Loucy (cell line): ENCODE results near the gene OSBPL3.

ENCODE experiments used
- EZH2phosphoT487 ChIP-seq: fragments of 200-600 bp; IDR thresholded peaks from 2 replicates; pipeline ENCODE4 v1.6.1; 2018; ENCODE audit warnings: antibody characterized with exemption, mild to moderate bottlenecking, moderate library complexity, borderline replicate concordance
- TF ChIP-seq, protein P1 (sequence below): fragments of 200-600 bp; sonication (generic); conservative IDR thresholded peaks from 2 replicates; pipeline ENCODE4 v1.5.1; 2014; ENCODE audit warnings: mild to moderate bottlenecking, antibody characterized with exemption, low read length

DNA sequence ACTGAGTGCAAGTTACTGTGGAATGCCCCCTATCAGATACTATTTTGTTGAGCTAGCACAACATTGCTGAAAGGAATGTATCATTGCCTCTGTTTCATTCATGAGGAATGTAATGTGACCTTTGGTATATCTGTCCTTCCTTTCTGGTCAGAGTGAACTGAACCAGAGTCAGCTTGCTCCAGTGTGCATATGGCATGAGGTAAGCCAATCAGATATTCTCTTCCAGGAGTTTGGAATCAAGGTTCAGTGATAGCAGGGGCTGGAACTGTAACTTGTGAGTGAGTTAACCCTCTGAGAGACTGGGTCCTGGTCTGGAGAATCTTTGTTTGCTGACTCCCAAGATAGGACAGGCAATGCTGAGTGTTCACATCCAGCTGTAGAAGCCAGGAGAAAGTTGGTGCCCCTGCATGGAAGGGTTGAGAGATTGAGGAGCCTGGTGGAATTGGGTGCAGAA is 45.3 kb upstream of the OSBPL3 start:
- TF ChIP-seq, protein P1, sequence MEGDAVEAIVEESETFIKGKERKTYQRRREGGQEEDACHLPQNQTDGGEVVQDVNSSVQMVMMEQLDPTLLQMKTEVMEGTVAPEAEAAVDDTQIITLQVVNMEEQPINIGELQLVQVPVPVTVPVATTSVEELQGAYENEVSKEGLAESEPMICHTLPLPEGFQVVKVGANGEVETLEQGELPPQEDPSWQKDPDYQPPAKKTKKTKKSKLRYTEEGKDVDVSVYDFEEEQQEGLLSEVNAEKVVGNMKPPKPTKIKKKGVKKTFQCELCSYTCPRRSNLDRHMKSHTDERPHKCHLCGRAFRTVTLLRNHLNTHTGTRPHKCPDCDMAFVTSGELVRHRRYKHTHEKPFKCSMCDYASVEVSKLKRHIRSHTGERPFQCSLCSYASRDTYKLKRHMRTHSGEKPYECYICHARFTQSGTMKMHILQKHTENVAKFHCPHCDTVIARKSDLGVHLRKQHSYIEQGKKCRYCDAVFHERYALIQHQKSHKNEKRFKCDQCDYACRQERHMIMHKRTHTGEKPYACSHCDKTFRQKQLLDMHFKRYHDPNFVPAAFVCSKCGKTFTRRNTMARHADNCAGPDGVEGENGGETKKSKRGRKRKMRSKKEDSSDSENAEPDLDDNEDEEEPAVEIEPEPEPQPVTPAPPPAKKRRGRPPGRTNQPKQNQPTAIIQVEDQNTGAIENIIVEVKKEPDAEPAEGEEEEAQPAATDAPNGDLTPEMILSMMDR: no peak
- no peak for TF ChIP-seq EZH2phosphoT487
